ENCODE results near the gene CDH12. TPM values are rescaled to one million over a fixed set of nuclear protein-coding genes. Genes with fewer than 3 reads are reported as not detected.

CDH12 gene
- total and polyA plus RNA-seq, 2 donors (not counting 3 experiments of a cell fraction or from before 2014, with no cell fraction given): 0.03 TPM; not detected in 1

- Histone ChIP-seq H4K20me1 (replicated peaks; ENCODE audit: control insufficient read depth, extremely low read depth, insufficient read depth, low read length) (no peaks in the 10 kb centered on the region), H3K36me3 (ENCODE audit: control insufficient read depth in 2 of 2, extremely low read depth in 1 of 2, insufficient read depth in 2 of 2, low read length in 2 of 2) (no peaks in the 10 kb centered on the region), H3K27me3 (ENCODE audit: control insufficient read depth in 2 of 2, insufficient read depth in 2 of 2, low read length in 2 of 2) (no peaks in the 10 kb centered on the region), H3K4me3 (replicated peaks in 1 of 3; ENCODE audit: insufficient read depth in 1 of 3, low read depth in 1 of 3, low read length in 3 of 3) (no peak overlapping the region), H3K4me2 (ENCODE audit: insufficient read depth, low read length) (no peak overlapping the region), H3K27ac (ENCODE audit: insufficient read depth, low read depth, low read length) (no peak overlapping the region), H3K4me1 (ENCODE audit: control insufficient read depth, extremely low read depth, insufficient read depth, low read length) (no peaks in the 10 kb centered on the region), H3K79me2 (ENCODE audit: control insufficient read depth, insufficient read depth, low read length) (no peaks in the 10 kb centered on the region), H2AFZ (ENCODE audit: low read depth, low read length) (no peak overlapping the region), H3K9me1 (replicated peaks; ENCODE audit: control insufficient read depth, extremely low read depth, insufficient read depth, low read length) (no peaks in the 10 kb centered on the region), H3K9ac (replicated peaks; ENCODE audit: extremely low read depth, insufficient read depth, low read length) (no peak overlapping the region), H3K9me3 (replicated peaks; ENCODE audit: control insufficient read depth, insufficient read depth, low read length) (no peaks in the 10 kb centered on the region)
- CTCF ChIA-PET: no interaction called here
- no peak for DNase-seq (ENCODE audit: low read depth, low spot score)
- intact Hi-C loops (cut with micrococcal nuclease) (no loop called here), dilution Hi-C loops (cut with MboI; ENCODE audit: extremely low pct_ligation_motif_present, low sequenced_read_pairs) (no loop called here)
- POLR2A ChIA-PET: no interaction called here
- no peak for FAIRE-seq
- BruUV-seq (replicated peaks): no TSS peak
- no peak for TF ChIP-seq JUN (IDR thresholded peaks at IDR 0.05; ENCODE audit: borderline replicate concordance, insufficient read depth, insufficient read length, low read depth)
- TF ChIP-seq MAX (IDR thresholded peaks at IDR 0.05; ENCODE audit: insufficient read depth, insufficient read length): no peak
- no peak for TF ChIP-seq FOS (IDR thresholded peaks at IDR 0.05; ENCODE audit: borderline replicate concordance, insufficient read depth, low read length)
- TF ChIP-seq GATA2 (IDR thresholded peaks at IDR 0.05; ENCODE audit: insufficient read depth, insufficient read length, low read depth, low read length): no peak
- TF ChIP-seq POLR2AphosphoS5 (IDR thresholded peaks at IDR 0.05; ENCODE audit: insufficient read depth, low read depth, low read length): no peak
- no peak for TF ChIP-seq POLR2A (IDR thresholded peaks at IDR 0.05; ENCODE audit: low read depth, low read length)
- no peak for TF ChIP-seq MYC (IDR thresholded peaks at IDR 0.05; ENCODE audit: low read depth, low read length)
- no peak for TF ChIP-seq EZH2 (IDR thresholded peaks at IDR 0.05; ENCODE audit: borderline replicate concordance, low read depth, low read length, severe bottlenecking)
- TF ChIP-seq CTCF (IDR thresholded peaks at IDR 0.05; ENCODE audit: extremely low read depth in 1 of 2, insufficient read depth in 1 of 2, low read depth in 1 of 2, low read length in 2 of 2): no peak
Observed at GRCh38 chr5:21806271-21806670, 1046.9 kb downstream of the CDH12 start.

All from endothelial cell of umbilical vein (primary cell).